AG04449 (cell line): ENCODE results near the gene HMGN1.

Source experiments
- CTCF ChIA-PET: fragments of 350-600 bp; formaldehyde crosslinking; extraction: SDS; loops from one replicate; lab custom pipeline; 2021; ENCODE audit warnings: antibody characterized with exemption; lab: Yijun Ruan, JAX
- POLR2A ChIA-PET: fragments of 400-600, 350-600 bp; formaldehyde crosslinking; extraction: SDS; loops from one replicate; lab custom pipeline; 2020; ENCODE audit warnings: antibody characterized with exemption, inconsistent platforms; lab: Yijun Ruan, JAX
- DNase-seq: peaks from one replicate; pipeline ENCODE4 v3.0.0-alpha.2; 2010; ENCODE audit warnings: low read depth, low spot score
- H3K4me3 ChIP-seq: 2 replicates; pipeline ENCODE4 v1.5.1; 2011; ENCODE audit warnings: low read depth, mild to moderate bottlenecking, control low read depth, low read length
- TF ChIP-seq, protein P1 (sequence below): IDR thresholded peaks from one replicate; pipeline ENCODE4 v1.5.1; 2011; ENCODE audit warnings: mild to moderate bottlenecking, moderate library complexity, low read length, control low read depth, inconsistent platforms; ENCODE audit not compliant: insufficient read depth; ENCODE audit errors: missing control alignments

The HMGN1 gene

DNA sequence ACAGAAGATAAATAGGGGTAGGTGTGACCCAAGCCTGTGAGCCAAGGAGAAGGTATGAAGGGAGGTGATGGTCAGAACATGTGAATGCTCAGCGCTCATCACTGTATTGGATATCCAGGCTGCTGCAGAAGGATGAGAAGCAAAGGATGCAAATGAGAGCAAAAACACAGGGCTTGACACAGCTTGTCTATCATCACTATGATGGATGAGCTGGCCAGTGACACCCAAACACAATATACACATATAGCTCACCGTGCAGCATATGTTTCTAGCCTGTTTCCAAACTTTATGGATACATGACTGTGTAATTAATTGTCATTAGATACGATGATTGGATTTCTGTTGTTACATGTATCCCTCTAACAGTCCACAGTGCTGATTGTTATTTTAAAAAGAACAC, 13.8 kb upstream of the HMGN1 start:
- ChIA-PET CTCF (interaction anchor here (1.8 kb wide), 1 partner anchor 11 kb away, joined by 7 read pairs; no protein-coding TSS in a partner anchor), POLR2A (no interaction called here)
- H3K4me3 ChIP-seq = no peak overlapping the region
- TF ChIP-seq, protein P1, sequence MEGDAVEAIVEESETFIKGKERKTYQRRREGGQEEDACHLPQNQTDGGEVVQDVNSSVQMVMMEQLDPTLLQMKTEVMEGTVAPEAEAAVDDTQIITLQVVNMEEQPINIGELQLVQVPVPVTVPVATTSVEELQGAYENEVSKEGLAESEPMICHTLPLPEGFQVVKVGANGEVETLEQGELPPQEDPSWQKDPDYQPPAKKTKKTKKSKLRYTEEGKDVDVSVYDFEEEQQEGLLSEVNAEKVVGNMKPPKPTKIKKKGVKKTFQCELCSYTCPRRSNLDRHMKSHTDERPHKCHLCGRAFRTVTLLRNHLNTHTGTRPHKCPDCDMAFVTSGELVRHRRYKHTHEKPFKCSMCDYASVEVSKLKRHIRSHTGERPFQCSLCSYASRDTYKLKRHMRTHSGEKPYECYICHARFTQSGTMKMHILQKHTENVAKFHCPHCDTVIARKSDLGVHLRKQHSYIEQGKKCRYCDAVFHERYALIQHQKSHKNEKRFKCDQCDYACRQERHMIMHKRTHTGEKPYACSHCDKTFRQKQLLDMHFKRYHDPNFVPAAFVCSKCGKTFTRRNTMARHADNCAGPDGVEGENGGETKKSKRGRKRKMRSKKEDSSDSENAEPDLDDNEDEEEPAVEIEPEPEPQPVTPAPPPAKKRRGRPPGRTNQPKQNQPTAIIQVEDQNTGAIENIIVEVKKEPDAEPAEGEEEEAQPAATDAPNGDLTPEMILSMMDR = no peak
- no peak for DNase-seq

DNA sequence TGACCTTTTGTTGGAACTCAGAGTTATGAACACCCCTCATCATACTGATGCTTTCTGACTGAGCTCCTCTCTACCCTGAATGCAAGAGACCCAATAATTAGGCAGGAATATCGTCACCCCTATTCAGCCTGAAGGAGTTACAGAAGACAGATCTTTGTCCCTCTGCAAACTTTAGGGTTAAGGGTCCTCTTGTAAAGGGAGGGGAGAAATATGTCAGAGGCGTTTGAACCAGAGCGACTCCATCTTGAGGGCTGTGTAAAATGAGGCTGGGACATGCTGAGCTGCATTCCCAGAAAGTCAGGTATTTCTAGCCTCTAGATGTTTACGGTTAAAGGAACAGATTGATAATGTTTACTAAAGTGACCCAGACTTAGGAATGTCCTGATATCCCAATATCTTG, 10.5 kb upstream of the HMGN1 start:
- H3K4me3 ChIP-seq = no peak overlapping the region
- ChIA-PET CTCF (no interaction called here), POLR2A (no interaction called here)
- DNase-seq = no peak
- TF ChIP-seq, protein P1 = no peak

DNA sequence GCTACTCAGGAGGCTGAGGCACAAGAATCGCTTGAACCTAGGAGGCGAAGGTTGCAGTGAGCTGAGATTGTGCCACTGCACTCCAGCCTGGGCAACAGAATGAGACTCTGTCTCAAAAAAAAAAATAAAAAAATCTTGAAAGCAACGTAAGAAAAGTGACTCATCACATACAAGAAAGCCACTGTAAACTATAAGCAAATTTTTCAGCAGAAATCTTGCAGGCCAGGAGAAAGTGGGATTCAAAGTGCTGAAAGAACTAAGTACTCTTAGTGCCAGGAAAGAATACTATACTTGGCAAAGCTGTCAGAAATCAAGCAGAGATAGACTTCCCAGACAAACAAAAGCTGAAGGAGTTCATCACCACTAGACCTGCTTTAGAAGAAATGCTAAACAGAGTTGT, 4.4 kb upstream of the HMGN1 start:
- DNase-seq = no peak
- POLR2A ChIA-PET = no interaction called here
- no peak overlapping the region for H3K4me3 ChIP-seq
- CTCF ChIA-PET = no interaction called here
- TF ChIP-seq, protein P1 = no peak

DNA sequence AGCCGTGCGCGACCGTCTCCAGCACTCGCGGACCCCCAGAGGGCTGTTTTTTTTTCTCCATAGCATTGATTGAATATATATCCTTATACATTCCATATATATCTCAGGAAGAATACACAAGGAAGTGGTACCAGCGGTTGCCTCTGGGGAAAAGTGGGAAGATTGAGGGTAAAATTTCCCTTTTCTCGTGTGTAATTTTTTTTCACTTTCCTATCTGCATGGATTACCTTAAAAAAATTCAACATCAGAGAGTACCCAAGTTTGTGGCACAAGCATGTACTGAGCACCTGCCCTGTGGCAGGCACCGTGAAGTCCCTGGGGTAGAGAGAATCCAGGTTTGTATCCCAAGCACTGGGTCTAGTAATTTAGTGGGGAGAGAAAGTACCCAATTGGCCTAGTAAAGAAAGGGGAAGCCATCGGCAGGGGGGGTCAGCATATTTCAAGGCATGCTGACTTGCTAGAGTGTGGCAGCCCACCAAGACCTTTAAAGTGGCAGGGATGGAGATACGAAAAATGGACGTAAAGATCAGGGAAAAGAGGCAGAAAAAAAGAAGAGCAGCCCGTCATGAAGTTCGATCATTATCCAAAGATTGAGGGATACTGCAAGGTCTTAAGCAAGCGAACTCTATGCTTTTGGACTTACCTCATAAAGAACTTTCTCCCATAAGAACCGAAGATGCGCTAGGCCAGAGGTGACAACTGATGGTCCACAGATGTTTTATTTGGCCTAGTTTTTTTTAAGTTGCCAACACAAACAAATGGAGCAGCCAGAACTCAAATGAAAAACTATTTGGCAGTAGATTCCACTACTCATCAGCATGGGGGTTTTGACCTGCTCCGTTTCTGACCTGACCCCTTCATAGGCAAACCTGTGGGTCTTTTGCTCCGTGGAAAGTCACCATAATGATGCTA, 1.5 kb upstream of the HMGN1 start:
- ChIA-PET CTCF (no interaction called here), POLR2A (interaction anchor here (1.2 kb wide), 1 partner anchor 20 kb away, joined by 4 read pairs; no protein-coding TSS in a partner anchor)
- peak overlapping the region; percentile 60 for H3K4me3 ChIP-seq
- TF ChIP-seq, protein P1 = no peak
- DNase-seq = no peak

DNA sequence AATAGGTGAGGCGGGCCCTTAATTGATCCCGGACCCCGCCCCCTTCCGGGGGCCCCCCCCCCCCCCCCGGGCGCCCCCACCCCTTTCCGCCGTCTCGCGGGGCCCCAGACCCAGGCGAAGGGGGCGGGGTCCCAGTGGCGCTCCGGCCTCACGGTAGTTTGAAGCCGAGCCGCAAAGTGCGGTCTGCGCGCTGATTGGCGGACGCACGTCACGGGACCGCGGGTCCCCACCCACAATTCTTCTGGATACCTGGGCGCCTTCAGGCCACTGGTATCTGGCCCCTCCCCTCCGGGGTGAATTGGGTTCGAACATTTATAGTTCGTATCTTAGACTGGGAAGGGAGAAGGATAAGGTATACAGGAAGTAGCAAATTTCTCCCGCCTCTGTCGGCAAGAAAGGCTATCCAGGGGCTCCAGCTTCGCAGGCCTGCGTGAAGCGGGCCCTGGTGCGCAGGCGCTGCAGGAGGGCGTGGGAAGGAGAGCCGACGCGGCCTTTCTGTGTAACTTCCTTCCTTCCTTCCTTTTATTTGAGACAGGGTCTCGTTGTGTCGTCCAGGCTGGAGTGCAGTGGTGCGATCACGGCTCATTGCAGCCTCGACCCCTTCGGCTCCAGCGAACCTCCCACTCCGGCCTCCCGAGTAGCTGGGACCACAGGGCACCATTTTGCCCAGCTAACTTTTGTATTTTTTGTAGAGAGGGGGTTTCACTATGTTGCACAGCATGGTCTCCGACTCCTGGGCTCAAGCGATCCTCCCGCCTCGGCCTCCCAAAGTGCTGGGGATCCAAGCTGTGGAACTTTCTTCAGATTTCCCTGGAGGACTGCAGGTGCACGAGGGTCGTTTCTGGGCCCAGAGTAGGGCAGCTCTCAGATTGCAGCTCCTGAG, 564 bp upstream of the HMGN1 start:
- TF ChIP-seq, protein P1 = no peak
- no peak for DNase-seq
- ChIA-PET POLR2A (interaction anchor here (1.1 to 1.2 kb wide), 2 partner anchors 21 to 38 kb away, joined by 4 read pairs; no protein-coding TSS in a partner anchor), CTCF (no interaction called here)
- peak overlapping the region; percentile 60 for H3K4me3 ChIP-seq

DNA sequence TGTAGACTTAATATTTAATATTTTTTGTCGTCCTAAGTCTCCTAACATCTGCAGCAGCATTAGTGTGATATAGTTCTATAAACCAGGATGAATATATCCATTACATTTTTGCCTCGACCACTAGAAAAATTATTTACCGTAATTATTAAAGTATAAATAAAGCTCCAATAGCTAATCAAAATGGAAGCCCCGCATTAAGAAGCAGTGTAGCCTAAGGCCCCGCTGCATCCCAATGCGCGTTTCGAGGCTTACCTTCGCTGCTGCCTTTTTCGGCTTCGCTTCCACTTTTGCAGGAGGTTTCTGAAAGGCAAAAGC, 891 bp downstream of the HMGN1 start:
- ChIA-PET CTCF (interaction anchor here (0.8 to 2.1 kb wide), 3 partner anchors 40 to 95 kb away, joined by 3 to 7 read pairs (median 3); no protein-coding TSS in a partner anchor), POLR2A (interaction anchor here (1.5 kb wide), 1 partner anchor 35 kb away, joined by 6 read pairs; the partner anchor contains the start of gene BRWD1)
- no peak for DNase-seq

More for the DNA sequence above, 891 bp downstream of the HMGN1 start:
- H3K4me3 ChIP-seq = peak overlapping the region; percentile 81
- TF ChIP-seq, protein P1 = no peak
